ENCODE measurements around the gene PPP1R3E. TPM values are rescaled to one million over a fixed set of nuclear protein-coding genes. Genes with fewer than 3 reads are reported as not detected.

The PPP1R3E gene
- total RNA-seq, 1 experiment from 2014 or later, result 10.9 TPM

DNA sequence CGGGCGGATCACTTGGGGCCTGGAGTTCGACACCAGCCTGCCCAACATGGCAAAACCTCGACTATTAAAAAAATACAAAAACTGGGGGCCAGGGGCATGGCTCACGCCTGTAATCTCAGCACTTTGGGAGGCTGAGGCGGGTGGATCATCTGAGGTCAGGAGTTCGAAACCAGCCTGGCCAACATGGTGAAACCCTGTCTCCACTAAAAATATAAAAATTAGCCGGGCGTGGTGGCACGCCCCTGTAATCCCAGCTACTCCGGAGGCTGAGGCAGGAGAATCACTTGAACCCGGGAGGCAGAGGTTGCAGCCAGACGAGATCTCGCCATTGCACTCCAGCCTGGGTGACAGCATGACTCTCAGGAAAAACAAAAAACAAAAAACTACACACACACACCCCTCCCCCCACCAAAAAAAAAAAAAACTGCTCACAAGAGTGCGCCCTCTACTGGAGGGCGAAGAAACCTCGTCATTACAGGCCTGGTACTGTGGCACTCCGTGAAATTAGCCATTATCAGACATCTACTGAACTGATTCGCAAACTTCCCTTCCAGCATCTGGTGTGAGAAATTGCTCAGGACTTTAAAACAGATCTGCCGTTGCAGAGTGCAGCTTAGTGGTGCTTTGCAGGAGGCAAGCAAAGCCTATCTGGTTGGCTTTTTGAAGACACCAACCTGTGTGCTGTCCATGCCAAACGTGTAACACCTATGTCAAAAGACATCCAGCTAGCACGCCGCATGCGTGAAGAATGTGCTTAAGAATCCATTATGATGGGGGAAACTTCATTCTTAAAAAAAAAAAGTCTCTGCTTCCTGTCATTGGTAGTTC, 7.7 kb downstream of the PPP1R3E start:
- Histone ChIP-seq H3K36me3 (ENCODE audit: insufficient read depth, low read length, poor library complexity, severe bottlenecking) (peaks cover 3% of the 10 kb centered on the region), H3K4me1 (ENCODE audit: insufficient read depth, low read length, poor library complexity, severe bottlenecking) (peaks cover 14% of the 10 kb centered on the region), H3K4me3 (ENCODE audit: low read depth, low read length, poor library complexity, severe bottlenecking) (no peak overlapping the region), H3K27me3 (replicated peaks; ENCODE audit: insufficient read depth, low read depth, low read length, poor library complexity) (no peaks in the 10 kb centered on the region), H3K9me3 (ENCODE audit: low read depth, low read length, poor library complexity, severe bottlenecking) (no peaks in the 10 kb centered on the region), H3K27ac (ENCODE audit: low read depth, low read length, poor library complexity, severe bottlenecking) (no peak overlapping the region)
- POLR2A ChIA-PET (ENCODE audit: low non-redundant PET), result no interaction called here
- intact Hi-C loops (cut with micrococcal nuclease; ENCODE audit: unreplicated experiment), result loop anchor here (10.0 kb wide), 1 partner anchor 170 kb away; no protein-coding TSS in a partner anchor
- CTCF ChIA-PET, result interaction anchor here (0.7 to 1.0 kb wide), 2 partner anchors 9 to 66 kb away, joined by 3 read pairs; partner anchors contain the start of gene HOMEZ
- no peak for TF ChIP-seq EZH2 (IDR thresholded peaks at IDR 0.05; ENCODE audit: borderline replicate concordance, low read depth, low read length, poor library complexity, severe bottlenecking)
- peak; percentile 93 for TF ChIP-seq CTCF (conservative IDR thresholded peaks at IDR 0.05; ENCODE audit: low read depth, low read length)
- BruUV-seq (replicated peaks), result no TSS peak
- DNase-seq (ENCODE audit: low spot score), result peak; percentile 81

DNA sequence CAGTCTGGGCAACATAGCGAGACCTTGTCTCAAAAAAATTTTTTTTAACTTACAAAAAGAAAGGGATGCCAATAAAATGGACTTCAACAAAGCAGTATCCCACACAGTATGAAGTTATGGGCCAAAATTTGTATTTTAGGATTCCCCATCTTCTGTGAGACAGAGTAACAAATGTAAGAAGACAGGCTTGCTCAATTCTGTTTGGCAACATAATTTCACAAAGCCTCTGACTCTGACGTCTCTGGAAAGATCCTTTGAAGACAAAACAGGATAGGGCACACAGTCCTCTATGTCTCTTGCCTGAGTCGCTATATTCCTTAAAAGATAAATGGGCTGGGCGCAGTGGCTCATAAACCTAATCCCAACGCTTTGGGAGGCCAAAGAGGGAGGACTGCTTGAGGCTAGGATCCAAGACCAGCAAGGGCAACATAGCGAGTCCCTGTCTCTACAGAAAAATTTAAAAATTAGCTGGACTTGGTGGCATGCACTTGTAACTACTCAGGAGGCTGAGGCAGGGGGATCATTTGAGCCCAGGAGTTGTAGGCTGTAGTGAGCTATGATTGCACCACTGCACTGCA, 15.7 kb downstream of the PPP1R3E start:
- peak overlapping the region; percentile 78 for H3K27ac ChIP-seq (ENCODE audit: low read depth, low read length, poor library complexity, severe bottlenecking)
- DNase-seq (ENCODE audit: low spot score), result no peak
- no peaks in the 10 kb centered on the region for H3K9me3 ChIP-seq (ENCODE audit: low read depth, low read length, poor library complexity, severe bottlenecking)
- no peaks in the 10 kb centered on the region for H3K36me3 ChIP-seq (ENCODE audit: insufficient read depth, low read length, poor library complexity, severe bottlenecking)
- ChIA-PET CTCF (interaction anchor here (1.0 to 1.2 kb wide), 2 partner anchors 166 to 218 kb away, joined by 3 to 8 read pairs; no protein-coding TSS in a partner anchor), POLR2A (ENCODE audit: low non-redundant PET) (no interaction called here)
- intact Hi-C loops (cut with micrococcal nuclease; ENCODE audit: unreplicated experiment), result no loop called here
- BruUV-seq (replicated peaks), result no TSS peak
- H3K4me1 ChIP-seq (ENCODE audit: insufficient read depth, low read length, poor library complexity, severe bottlenecking), result peaks cover 6% of the 10 kb centered on the region
- TF ChIP-seq CTCF (conservative IDR thresholded peaks at IDR 0.05; ENCODE audit: low read depth, low read length) (no peak), EZH2 (IDR thresholded peaks at IDR 0.05; ENCODE audit: borderline replicate concordance, low read depth, low read length, poor library complexity, severe bottlenecking) (no peak)
- H3K4me3 ChIP-seq (ENCODE audit: low read depth, low read length, poor library complexity, severe bottlenecking), result peak overlapping the region; percentile 98
- H3K27me3 ChIP-seq (replicated peaks; ENCODE audit: insufficient read depth, low read depth, low read length, poor library complexity), result no peaks in the 10 kb centered on the region

GRCh38 chr14:23286020-23286901, 16.4 kb downstream of the PPP1R3E start, which contains the start of gene HOMEZ:
TSS of gene HOMEZ (minus strand) at chr14:23286132. CDS start at chr14:23285952, 180 bp downstream.
- ChIA-PET CTCF (interaction anchor here (0.5 to 1.2 kb wide), 5 partner anchors 9 to 217 kb away, joined by 3 to 8 read pairs (median 3); no protein-coding TSS in a partner anchor), POLR2A (ENCODE audit: low non-redundant PET) (no interaction called here)
- Histone ChIP-seq H3K27me3 (replicated peaks; ENCODE audit: insufficient read depth, low read depth, low read length, poor library complexity) (no peaks in the 10 kb centered on the region), H3K4me1 (ENCODE audit: insufficient read depth, low read length, poor library complexity, severe bottlenecking) (peaks cover 6% of the 10 kb centered on the region), H3K4me3 (ENCODE audit: low read depth, low read length, poor library complexity, severe bottlenecking) (peak within 1 kb of the TSS; percentile 98), H3K27ac (ENCODE audit: low read depth, low read length, poor library complexity, severe bottlenecking) (peak within 1 kb of the TSS; percentile 87), H3K9me3 (ENCODE audit: low read depth, low read length, poor library complexity, severe bottlenecking) (no peaks in the 10 kb centered on the region), H3K36me3 (ENCODE audit: insufficient read depth, low read length, poor library complexity, severe bottlenecking) (no peaks in the 10 kb centered on the region)
- peak; percentile 99 for DNase-seq (ENCODE audit: low spot score)
- BruUV-seq (replicated peaks), result TSS peak; percentile 86
- intact Hi-C loops (cut with micrococcal nuclease; ENCODE audit: unreplicated experiment), result no loop called here
- TF ChIP-seq CTCF (conservative IDR thresholded peaks at IDR 0.05; ENCODE audit: low read depth, low read length), result 0 out of 2 replicates have a peak, but pooled peaks have one; percentile 13
- no peak for TF ChIP-seq EZH2 (IDR thresholded peaks at IDR 0.05; ENCODE audit: borderline replicate concordance, low read depth, low read length, poor library complexity, severe bottlenecking)
